Measurements from ENCODE around the gene KCTD6. TPM values are rescaled to one million over a fixed set of nuclear protein-coding genes. Genes with fewer than 3 reads are reported as not detected.

Gene KCTD6
- total RNA-seq, 4 donors from 2014 or later, result 13.6 to 16.8 (median 15.1) TPM

DNA sequence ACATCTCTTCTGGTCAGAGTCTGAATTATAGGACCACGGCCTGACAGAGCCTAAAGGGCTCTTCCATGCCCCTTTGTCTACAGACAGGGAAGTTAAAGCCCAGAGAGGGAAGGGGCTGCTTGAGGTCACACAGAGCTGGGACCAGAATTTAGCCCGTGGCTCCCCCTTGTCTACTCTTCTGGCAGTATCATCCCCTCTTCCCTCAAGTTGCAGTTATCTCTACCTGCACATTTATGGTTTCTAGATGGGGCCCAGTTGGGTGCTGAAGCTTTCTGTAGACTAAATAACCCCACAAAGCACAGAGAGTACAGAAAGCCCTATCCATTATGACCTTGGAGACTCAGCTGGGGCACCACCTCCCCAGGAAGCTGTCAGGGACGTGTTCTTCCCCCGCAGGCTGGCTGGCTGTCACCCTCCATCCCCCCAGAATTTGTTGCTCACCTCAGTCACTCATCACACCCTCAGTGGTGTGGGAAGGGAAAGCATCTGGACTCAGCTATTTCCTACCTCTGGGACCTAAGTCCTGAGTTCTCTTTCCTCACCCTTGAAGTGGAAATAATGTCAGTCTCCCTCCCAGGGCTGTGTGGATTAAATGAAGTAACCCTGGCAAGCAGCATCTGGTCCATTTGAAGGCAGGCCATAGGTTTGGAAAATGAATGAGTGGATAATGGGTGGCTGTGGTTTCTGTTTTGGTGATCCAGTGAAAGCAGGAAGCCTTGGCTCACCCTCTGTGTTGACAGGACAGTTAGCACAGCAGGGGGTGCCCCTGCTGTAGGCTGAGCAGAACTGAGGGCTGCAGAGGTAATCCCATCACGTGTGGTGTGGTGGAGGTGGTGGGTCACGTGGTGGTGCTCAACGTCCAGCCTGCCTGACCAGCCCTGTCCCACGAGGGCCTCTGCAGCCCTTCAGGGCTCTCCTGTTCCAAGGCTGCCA lies 28.8 kb downstream of the KCTD6 start:
- Histone ChIP-seq H3K4me1 (peaks cover 0 to 8% (median 3%) of the 10 kb centered on the region in 4 donors), H3K27ac (replicated peaks in 1 of 4) (no peak overlapping the region), H3K4me3 (no peak overlapping the region), H3K9me3 (no peaks in the 10 kb centered on the region), H3K27me3 (no peaks in the 10 kb centered on the region), H3K36me3 (peaks cover 9 to 98% (median 89%) of the 10 kb centered on the region in 4 donors)
- DNase-seq (ENCODE audit: extremely low spot score), result no peak
- WGBS, result 53% methylated on average over 4 of the region's 8 CpGs
- TF ChIP-seq POLR2AphosphoS5 (IDR thresholded peaks at IDR 0.05) (no peak), EP300 (IDR thresholded peaks at IDR 0.05) (no peak), POLR2A (IDR thresholded peaks at IDR 0.05; ENCODE audit: low read depth) (no peak)
- TF ChIP-seq, protein P1, sequence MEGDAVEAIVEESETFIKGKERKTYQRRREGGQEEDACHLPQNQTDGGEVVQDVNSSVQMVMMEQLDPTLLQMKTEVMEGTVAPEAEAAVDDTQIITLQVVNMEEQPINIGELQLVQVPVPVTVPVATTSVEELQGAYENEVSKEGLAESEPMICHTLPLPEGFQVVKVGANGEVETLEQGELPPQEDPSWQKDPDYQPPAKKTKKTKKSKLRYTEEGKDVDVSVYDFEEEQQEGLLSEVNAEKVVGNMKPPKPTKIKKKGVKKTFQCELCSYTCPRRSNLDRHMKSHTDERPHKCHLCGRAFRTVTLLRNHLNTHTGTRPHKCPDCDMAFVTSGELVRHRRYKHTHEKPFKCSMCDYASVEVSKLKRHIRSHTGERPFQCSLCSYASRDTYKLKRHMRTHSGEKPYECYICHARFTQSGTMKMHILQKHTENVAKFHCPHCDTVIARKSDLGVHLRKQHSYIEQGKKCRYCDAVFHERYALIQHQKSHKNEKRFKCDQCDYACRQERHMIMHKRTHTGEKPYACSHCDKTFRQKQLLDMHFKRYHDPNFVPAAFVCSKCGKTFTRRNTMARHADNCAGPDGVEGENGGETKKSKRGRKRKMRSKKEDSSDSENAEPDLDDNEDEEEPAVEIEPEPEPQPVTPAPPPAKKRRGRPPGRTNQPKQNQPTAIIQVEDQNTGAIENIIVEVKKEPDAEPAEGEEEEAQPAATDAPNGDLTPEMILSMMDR (IDR thresholded peaks at IDR 0.05), result no peak
- intact Hi-C loops (cut with DNase I), result no loop called here

DNA sequence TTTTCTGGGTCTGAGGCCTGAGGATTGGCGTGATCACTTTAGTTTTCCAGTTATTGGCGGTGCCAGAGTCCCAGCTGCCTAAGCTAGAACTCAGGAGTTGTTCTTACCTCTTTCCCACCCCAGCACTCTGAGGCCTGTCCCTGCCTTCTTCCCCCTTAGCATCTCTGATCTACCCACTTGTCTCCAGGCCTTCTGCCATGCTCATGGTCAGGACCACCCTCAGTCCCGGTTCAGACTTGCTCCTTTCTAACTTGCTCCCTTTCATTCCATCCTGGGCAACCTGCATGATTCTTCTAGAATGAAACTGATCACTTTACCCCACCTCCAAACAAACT lies 29.4 kb downstream of the KCTD6 start:
- Histone ChIP-seq H3K27ac (replicated peaks in 1 of 4) (no peak overlapping the region), H3K4me1 (peaks cover 0 to 8% (median 3%) of the 10 kb centered on the region in 4 donors), H3K27me3 (no peaks in the 10 kb centered on the region), H3K36me3 (peaks cover 9 to 98% (median 90%) of the 10 kb centered on the region in 4 donors), H3K4me3 (no peak overlapping the region), H3K9me3 (no peaks in the 10 kb centered on the region)
- WGBS, result 89% methylated on average over 3 of the region's 3 CpGs
- intact Hi-C loops (cut with DNase I), result no loop called here
- no peak for DNase-seq (ENCODE audit: extremely low spot score)
- TF ChIP-seq, protein P1 (IDR thresholded peaks at IDR 0.05), result no peak
- no peak for TF ChIP-seq EP300 (IDR thresholded peaks at IDR 0.05)
- TF ChIP-seq POLR2AphosphoS5 (IDR thresholded peaks at IDR 0.05), result no peak
- no peak for TF ChIP-seq POLR2A (IDR thresholded peaks at IDR 0.05; ENCODE audit: low read depth)

DNA sequence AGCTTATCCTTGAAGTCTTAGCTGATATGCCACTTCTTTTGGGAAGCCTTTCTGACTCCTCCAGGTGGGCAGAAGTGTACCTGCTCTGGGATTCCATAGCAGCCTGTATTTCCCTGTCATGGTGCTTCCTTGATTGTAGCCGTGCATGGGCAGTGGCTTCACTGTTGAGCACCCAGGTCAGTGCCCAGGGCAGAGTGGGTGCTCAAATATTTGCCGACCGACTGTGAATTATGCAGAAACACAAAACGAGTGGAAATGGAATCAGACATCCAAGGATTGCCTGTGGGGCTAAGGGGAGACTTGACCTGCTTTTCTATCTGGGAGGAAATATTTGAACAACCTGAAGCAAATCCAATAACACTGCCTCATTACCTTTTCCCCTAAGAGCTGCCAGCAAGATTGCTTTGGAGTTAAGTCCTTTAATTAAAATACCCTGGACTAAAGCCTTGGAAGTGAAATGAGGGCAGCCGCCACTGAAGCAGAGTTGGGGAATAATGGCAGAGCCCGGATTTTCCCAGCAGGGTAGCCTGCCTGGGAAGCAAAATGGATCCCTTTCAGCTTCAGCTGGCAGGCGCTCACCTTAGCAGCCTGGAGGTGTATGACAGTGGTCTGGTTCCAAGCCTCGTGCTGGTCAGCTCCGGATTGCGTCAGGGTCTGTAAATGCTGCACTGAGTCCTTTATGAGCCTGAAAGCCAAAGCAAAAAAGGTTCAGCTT lies 30.2 kb downstream of the KCTD6 start:
- no peak for DNase-seq (ENCODE audit: extremely low spot score)
- no peaks in the 10 kb centered on the region for H3K27me3 ChIP-seq
- H3K4me3 ChIP-seq, result no peak overlapping the region
- 72% methylated on average over 10 of the region's 10 CpGs for WGBS
- intact Hi-C loops (cut with DNase I), result no loop called here
- no peak for TF ChIP-seq EP300 (IDR thresholded peaks at IDR 0.05)
- no peak for TF ChIP-seq POLR2A (IDR thresholded peaks at IDR 0.05; ENCODE audit: low read depth)
- TF ChIP-seq, protein P1 (IDR thresholded peaks at IDR 0.05), result no peak
- no peak for TF ChIP-seq POLR2AphosphoS5 (IDR thresholded peaks at IDR 0.05)
- H3K4me1 ChIP-seq, result peaks cover 0 to 8% (median 3%) of the 10 kb centered on the region in 4 donors
- no peaks in the 10 kb centered on the region for H3K9me3 ChIP-seq
- H3K27ac ChIP-seq (replicated peaks in 1 of 4), result no peak overlapping the region
- H3K36me3 ChIP-seq, result peaks cover 9 to 98% (median 90%) of the 10 kb centered on the region in 4 donors

DNA sequence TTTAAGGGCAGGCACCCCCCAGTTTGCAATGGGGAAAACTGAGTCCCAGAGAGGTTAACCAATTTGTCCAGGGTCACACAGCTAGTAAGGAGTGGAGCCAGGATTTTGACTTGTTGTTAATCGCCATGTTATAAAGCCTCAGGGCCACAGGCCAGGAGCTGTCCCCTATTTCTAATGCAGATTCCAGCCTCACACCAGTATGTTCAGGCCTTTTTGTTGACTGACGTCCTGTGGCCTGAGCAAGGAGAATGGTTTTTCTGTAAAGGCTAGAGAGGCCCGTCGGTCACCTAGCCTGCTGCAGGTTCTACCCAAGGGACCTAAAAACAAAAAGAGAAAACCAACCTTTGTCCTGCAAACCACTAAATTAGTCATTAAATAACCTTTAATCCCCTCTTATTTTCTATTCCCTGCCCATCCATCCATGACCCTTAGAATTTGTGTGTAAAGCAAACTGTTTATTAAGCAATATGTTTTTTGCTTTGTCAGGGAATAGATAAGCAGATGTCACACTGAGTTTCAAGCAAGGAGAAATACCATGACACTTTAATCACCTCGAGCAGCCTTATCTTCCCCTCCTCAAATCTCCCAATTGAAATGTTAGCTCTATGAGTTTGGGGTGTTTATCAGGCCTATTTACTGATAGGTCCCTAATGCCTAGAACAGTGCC lies 31.0 kb downstream of the KCTD6 start:
- no peak overlapping the region for H3K27ac ChIP-seq (replicated peaks in 1 of 4)
- H3K36me3 ChIP-seq, result peaks cover 9 to 100% (median 90%) of the 10 kb centered on the region in 4 donors
- WGBS, result 82% methylated on average over 5 of the region's 5 CpGs
- intact Hi-C loops (cut with DNase I), result no loop called here
- no peak for TF ChIP-seq POLR2A (IDR thresholded peaks at IDR 0.05; ENCODE audit: low read depth)
- DNase-seq (ENCODE audit: extremely low spot score), result no peak
- H3K4me1 ChIP-seq, result peaks cover 0 to 8% (median 3%) of the 10 kb centered on the region in 4 donors
- H3K27me3 ChIP-seq, result no peaks in the 10 kb centered on the region
- no peaks in the 10 kb centered on the region for H3K9me3 ChIP-seq
- no peak overlapping the region for H3K4me3 ChIP-seq

All from esophagus muscularis mucosa (tissue), 4 donors.